ENCODE measurements around the gene CTXN1.

Gene CTXN1

GRCh38 chr19:7915250-7916102, 10.5 kb downstream of the CTXN1 start:
- H3K4me3 ChIP-seq, result peak overlapping the region; percentile 73
- DNase-seq (ENCODE audit: low spot score), result no peak

GRCh38 chr19:7914598-7915045, 11.3 kb downstream of the CTXN1 start, which contains the start of gene TGFBR3L:
TSS of gene TGFBR3L (plus strand) at chr19:7914830.
- no peak for DNase-seq (ENCODE audit: low spot score)
- no peak for TF ChIP-seq CTCF (IDR thresholded peaks at IDR 0.05)
- Histone ChIP-seq H3K27ac (no peak within 1 kb of the TSS), H3K4me3 (no peak within 1 kb of the TSS)

More at GRCh38 chr19:7915250-7916102, 10.5 kb downstream of the CTXN1 start:
- H3K27ac ChIP-seq, result no peak overlapping the region
- no peak for TF ChIP-seq CTCF (IDR thresholded peaks at IDR 0.05)

- no peak for DNase-seq (ENCODE audit: low spot score)
- Histone ChIP-seq H3K27ac (no peak overlapping the region), H3K4me3 (no peak overlapping the region)
- no peak for TF ChIP-seq CTCF (IDR thresholded peaks at IDR 0.05)
Measured at GRCh38 chr19:7914099-7914498, 11.8 kb downstream of the CTXN1 start.

- H3K4me3 ChIP-seq, result no peak overlapping the region
- H3K27ac ChIP-seq, result no peak overlapping the region
- DNase-seq (ENCODE audit: low spot score), result no peak
- no peak for TF ChIP-seq CTCF (IDR thresholded peaks at IDR 0.05)
Measured at GRCh38 chr19:7913652-7914051, 12.3 kb downstream of the CTXN1 start.

- no peak for DNase-seq (ENCODE audit: low spot score)
- Histone ChIP-seq H3K27ac (no peak overlapping the region), H3K4me3 (no peak overlapping the region)
- no peak for TF ChIP-seq CTCF (IDR thresholded peaks at IDR 0.05)
Measured at GRCh38 chr19:7912697-7913564, 13.0 kb downstream of the CTXN1 start.

- no peak for TF ChIP-seq CTCF (IDR thresholded peaks at IDR 0.05)
- Histone ChIP-seq H3K4me3 (no peak overlapping the region), H3K27ac (no peak overlapping the region)
- no peak for DNase-seq (ENCODE audit: low spot score)
Measured at GRCh38 chr19:7912144-7912696, 13.7 kb downstream of the CTXN1 start.

All from coronary artery (tissue), 2 donors.